ENCODE measurements around the gene SIAH3.

SIAH3 gene

GRCh38 chr13:45878966-45879365 is 27.4 kb upstream of the SIAH3 start:
- H3K27me3 ChIP-seq (ENCODE audit: low read length), result no peaks in the 10 kb centered on the region
- no peak overlapping the region for H3K9ac ChIP-seq (ENCODE audit: low read length)
- H3K36me3 ChIP-seq (ENCODE audit: low read length), result no peaks in the 10 kb centered on the region
- H3K4me2 ChIP-seq (ENCODE audit: low read depth, low read length, poor library complexity, severe bottlenecking), result no peak overlapping the region
- H2AFZ ChIP-seq (ENCODE audit: low read depth, low read length, severe bottlenecking), result no peak overlapping the region
- H3K27ac ChIP-seq (ENCODE audit: low read depth, low read length), result no peak overlapping the region
- H3F3A ChIP-seq (ENCODE audit: insufficient read depth), result no peaks in the 10 kb centered on the region
- H4K20me1 ChIP-seq (ENCODE audit: low read depth, low read length), result no peaks in the 10 kb centered on the region
- H3K9me2 ChIP-seq (replicated peaks; ENCODE audit: insufficient read depth, low read length), result no peaks in the 10 kb centered on the region
- H3K4me3 ChIP-seq (ENCODE audit: insufficient read depth, low read length, poor library complexity, severe bottlenecking), result no peak overlapping the region
- H3K79me2 ChIP-seq (ENCODE audit: insufficient read depth, low read length), result no peaks in the 10 kb centered on the region
- TF ChIP-seq CTCF (IDR thresholded peaks at IDR 0.05; ENCODE audit: insufficient read depth, low read length, poor library complexity, severe bottlenecking) (no peak), EZH2phosphoT487 (conservative IDR thresholded peaks at IDR 0.05; ENCODE audit: low read length) (no peak)
- no peaks in the 10 kb centered on the region for H3K9me3 ChIP-seq (ENCODE audit: insufficient read depth, low read length)

GRCh38 chr13:45876781-45877180 is 25.2 kb upstream of the SIAH3 start:
- TF ChIP-seq CTCF (IDR thresholded peaks at IDR 0.05; ENCODE audit: insufficient read depth, low read length, poor library complexity, severe bottlenecking) (no peak), EZH2phosphoT487 (conservative IDR thresholded peaks at IDR 0.05; ENCODE audit: low read length) (no peak)
- no peaks in the 10 kb centered on the region for H3K36me3 ChIP-seq (ENCODE audit: low read length)

GRCh38 chr13:45875951-45876350 is 24.4 kb upstream of the SIAH3 start:
- no peak overlapping the region for H3K27ac ChIP-seq (ENCODE audit: low read depth, low read length)
- no peak overlapping the region for H2AFZ ChIP-seq (ENCODE audit: low read depth, low read length, severe bottlenecking)
- no peaks in the 10 kb centered on the region for H3K9me3 ChIP-seq (ENCODE audit: insufficient read depth, low read length)
- no peaks in the 10 kb centered on the region for H4K20me1 ChIP-seq (ENCODE audit: low read depth, low read length)
- no peak overlapping the region for H3K4me3 ChIP-seq (ENCODE audit: insufficient read depth, low read length, poor library complexity, severe bottlenecking)
- no peaks in the 10 kb centered on the region for H3K9me2 ChIP-seq (replicated peaks; ENCODE audit: insufficient read depth, low read length)
- no peak overlapping the region for H3K4me2 ChIP-seq (ENCODE audit: low read depth, low read length, poor library complexity, severe bottlenecking)
- TF ChIP-seq EZH2phosphoT487 (conservative IDR thresholded peaks at IDR 0.05; ENCODE audit: low read length) (no peak), CTCF (IDR thresholded peaks at IDR 0.05; ENCODE audit: insufficient read depth, low read length, poor library complexity, severe bottlenecking) (no peak)
- H3K27me3 ChIP-seq (ENCODE audit: low read length), result no peaks in the 10 kb centered on the region
- H3K36me3 ChIP-seq (ENCODE audit: low read length), result no peaks in the 10 kb centered on the region
- H3K9ac ChIP-seq (ENCODE audit: low read length), result no peak overlapping the region
- no peaks in the 10 kb centered on the region for H3F3A ChIP-seq (ENCODE audit: insufficient read depth)
- no peaks in the 10 kb centered on the region for H3K79me2 ChIP-seq (ENCODE audit: insufficient read depth, low read length)

More at GRCh38 chr13:45876781-45877180, 25.2 kb upstream of the SIAH3 start:
- no peaks in the 10 kb centered on the region for H3K9me3 ChIP-seq (ENCODE audit: insufficient read depth, low read length)
- H3K79me2 ChIP-seq (ENCODE audit: insufficient read depth, low read length), result no peaks in the 10 kb centered on the region
- no peak overlapping the region for H3K27ac ChIP-seq (ENCODE audit: low read depth, low read length)
- no peaks in the 10 kb centered on the region for H3K9me2 ChIP-seq (replicated peaks; ENCODE audit: insufficient read depth, low read length)
- no peak overlapping the region for H3K9ac ChIP-seq (ENCODE audit: low read length)
- H3K4me2 ChIP-seq (ENCODE audit: low read depth, low read length, poor library complexity, severe bottlenecking), result no peak overlapping the region
- H3K27me3 ChIP-seq (ENCODE audit: low read length), result no peaks in the 10 kb centered on the region
- H3F3A ChIP-seq (ENCODE audit: insufficient read depth), result no peaks in the 10 kb centered on the region
- H3K4me3 ChIP-seq (ENCODE audit: insufficient read depth, low read length, poor library complexity, severe bottlenecking), result no peak overlapping the region
- no peaks in the 10 kb centered on the region for H4K20me1 ChIP-seq (ENCODE audit: low read depth, low read length)
- no peak overlapping the region for H2AFZ ChIP-seq (ENCODE audit: low read depth, low read length, severe bottlenecking)

Data from SU-DHL-6 (cell line).